ENCODE data around the gene OTOGL. TPM values are rescaled to one million over a fixed set of nuclear protein-coding genes. Genes with fewer than 3 reads are reported as not detected.

Gene OTOGL
- total and polyA plus RNA-seq, 4 experiments from 2014 or later: not detected

DNA sequence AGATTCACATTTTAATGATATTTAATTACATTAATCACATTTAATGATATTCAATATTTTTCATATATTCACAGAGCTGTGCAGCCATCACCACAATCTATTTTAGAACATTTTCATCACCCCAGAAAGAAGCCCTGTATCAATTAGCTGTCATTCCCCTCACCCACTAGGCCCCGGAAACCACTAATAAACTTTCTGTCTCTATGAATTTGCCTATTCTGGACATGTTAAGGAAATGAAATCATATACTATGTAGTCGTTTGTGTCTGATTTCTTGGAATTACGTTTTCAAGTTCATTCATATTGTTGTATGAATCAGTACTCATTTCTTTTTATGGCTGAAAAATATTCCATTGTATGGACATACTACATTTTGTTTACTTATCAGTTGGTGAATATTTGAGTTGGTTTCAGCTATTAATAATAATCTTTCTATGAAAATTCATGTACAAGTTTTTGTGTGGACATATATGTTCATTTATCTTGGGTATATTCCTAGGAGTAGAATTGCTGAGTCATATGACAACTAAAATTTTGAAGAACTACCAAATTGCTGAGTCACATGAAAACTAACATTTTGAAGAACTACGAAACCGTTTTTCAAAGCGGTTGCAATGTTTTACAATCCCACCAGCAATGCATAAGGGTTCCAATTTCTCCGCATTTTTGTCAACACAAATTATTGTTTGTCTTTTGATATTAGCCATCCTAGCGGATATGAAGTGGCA is 11.7 kb upstream of the OTOGL start:
- Histone ChIP-seq H3K4me3 (ENCODE audit: low read length in 2 of 2) (no peak overlapping the region), H3K27me3 (ENCODE audit: insufficient read depth, low read length) (no peaks in the 10 kb centered on the region), H3K4me1 (ENCODE audit: insufficient read depth, low read length) (peaks cover 19% of the 10 kb centered on the region), H3K9me3 (ENCODE audit: control insufficient read depth in 1 of 2, low read length in 2 of 2) (no peaks in the 10 kb centered on the region), H3K36me3 (ENCODE audit: insufficient read depth, low read length) (no peaks in the 10 kb centered on the region), H3K27ac (ENCODE audit: low read depth, low read length) (no peak overlapping the region)
- Mint-ChIP-seq H3K4me3 (no peak overlapping the region), H3K9me3 (peaks cover 3 to 26% (median 12%) of the 10 kb centered on the region in 8 donors), H3K36me3 (peaks cover 7 to 13% of the 10 kb centered on the region in 2 donors), H3K4me1 (peaks cover 13 to 20% (median 18%) of the 10 kb centered on the region in 4 donors), H3K27me3 (no peaks in the 10 kb centered on the region), H3K27ac (no peak overlapping the region)
- ChIA-PET POLR2A (ENCODE audit: partially characterized antibody) (no interaction called here), CTCF (ENCODE audit: partially characterized antibody) (no interaction called here)
- no peak for DNase-seq
- intact Hi-C loops (cut with micrococcal nuclease): loop anchor here (5.0 kb wide), 1 partner anchor 35 kb away; no protein-coding TSS in a partner anchor

DNA sequence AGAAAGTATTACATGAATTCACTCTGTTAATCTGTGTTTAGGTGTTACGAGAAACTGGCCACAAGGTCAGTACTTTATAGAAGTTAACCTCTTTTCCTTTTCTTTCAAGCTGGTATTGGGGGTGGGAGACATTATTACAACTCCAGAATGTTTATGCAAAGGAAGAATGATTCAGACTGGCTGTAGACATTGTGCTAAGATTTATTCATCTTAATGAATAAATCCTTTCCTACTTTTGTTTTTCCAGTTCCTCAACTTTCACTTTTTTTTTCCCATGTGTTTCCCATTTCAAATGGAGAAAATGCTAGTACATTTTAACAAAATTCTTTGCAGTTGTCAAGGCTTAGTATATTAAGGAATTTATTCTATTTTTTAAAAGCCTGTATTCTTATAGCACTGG is 1.3 kb downstream of the OTOGL start:
- CTCF ChIA-PET (ENCODE audit: partially characterized antibody): no interaction called here
- POLR2A ChIA-PET (ENCODE audit: partially characterized antibody): no interaction called here
- no peak for DNase-seq
- Histone ChIP-seq H3K4me3 (ENCODE audit: low read length in 2 of 2) (no peak overlapping the region), H3K27ac (ENCODE audit: low read depth, low read length) (no peak overlapping the region), H3K9me3 (ENCODE audit: control insufficient read depth in 1 of 2, low read length in 2 of 2) (no peaks in the 10 kb centered on the region), H3K36me3 (ENCODE audit: insufficient read depth, low read length) (no peaks in the 10 kb centered on the region), H3K27me3 (ENCODE audit: insufficient read depth, low read length) (no peaks in the 10 kb centered on the region), H3K4me1 (ENCODE audit: insufficient read depth, low read length) (no peaks in the 10 kb centered on the region)
- no peaks in the 10 kb centered on the region for H3K4me1 Mint-ChIP-seq
- peaks cover 0 to 1% of the 10 kb centered on the region in 2 donors for H3K27me3 Mint-ChIP-seq
- H3K27ac Mint-ChIP-seq: no peak overlapping the region
- intact Hi-C loops (cut with micrococcal nuclease): no loop called here
- H3K36me3 Mint-ChIP-seq: no peaks in the 10 kb centered on the region
- no peaks in the 10 kb centered on the region for H3K9me3 Mint-ChIP-seq
- no peak overlapping the region for H3K4me3 Mint-ChIP-seq

DNA sequence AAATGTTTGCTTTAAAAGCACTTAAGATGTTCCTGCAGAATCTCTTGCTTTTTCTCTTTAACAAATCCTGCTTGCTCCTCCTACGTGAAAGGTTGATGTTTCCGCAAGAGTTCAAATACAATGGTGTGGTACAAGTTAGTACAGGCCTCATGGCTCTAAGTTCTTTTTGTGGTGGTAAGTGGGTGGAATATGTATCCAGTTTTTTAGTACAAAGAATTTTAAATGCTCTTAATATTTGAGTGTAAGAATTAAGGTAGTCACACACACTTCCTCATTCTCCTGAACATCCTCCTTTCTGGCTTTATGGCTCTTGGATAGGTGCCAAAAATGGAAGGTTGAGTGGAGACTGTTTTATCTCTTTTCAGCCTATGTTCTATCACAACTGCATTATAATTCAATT is 1.8 kb downstream of the OTOGL start:
- H3K27ac ChIP-seq (ENCODE audit: low read depth, low read length): no peak overlapping the region
- POLR2A ChIA-PET (ENCODE audit: partially characterized antibody): no interaction called here
- no peak for DNase-seq
- Mint-ChIP-seq H3K27me3 (peaks cover 0 to 1% of the 10 kb centered on the region in 2 donors), H3K9me3 (no peaks in the 10 kb centered on the region), H3K27ac (no peak overlapping the region), H3K4me3 (no peak overlapping the region), H3K36me3 (no peaks in the 10 kb centered on the region), H3K4me1 (no peaks in the 10 kb centered on the region)
- CTCF ChIA-PET (ENCODE audit: partially characterized antibody): no interaction called here
- H3K9me3 ChIP-seq (ENCODE audit: control insufficient read depth in 1 of 2, low read length in 2 of 2): no peaks in the 10 kb centered on the region
- H3K36me3 ChIP-seq (ENCODE audit: insufficient read depth, low read length): no peaks in the 10 kb centered on the region
- intact Hi-C loops (cut with micrococcal nuclease): no loop called here
- no peak overlapping the region for H3K4me3 ChIP-seq (ENCODE audit: low read length in 2 of 2)
- no peaks in the 10 kb centered on the region for H3K27me3 ChIP-seq (ENCODE audit: insufficient read depth, low read length)
- H3K4me1 ChIP-seq (ENCODE audit: insufficient read depth, low read length): no peaks in the 10 kb centered on the region

DNA sequence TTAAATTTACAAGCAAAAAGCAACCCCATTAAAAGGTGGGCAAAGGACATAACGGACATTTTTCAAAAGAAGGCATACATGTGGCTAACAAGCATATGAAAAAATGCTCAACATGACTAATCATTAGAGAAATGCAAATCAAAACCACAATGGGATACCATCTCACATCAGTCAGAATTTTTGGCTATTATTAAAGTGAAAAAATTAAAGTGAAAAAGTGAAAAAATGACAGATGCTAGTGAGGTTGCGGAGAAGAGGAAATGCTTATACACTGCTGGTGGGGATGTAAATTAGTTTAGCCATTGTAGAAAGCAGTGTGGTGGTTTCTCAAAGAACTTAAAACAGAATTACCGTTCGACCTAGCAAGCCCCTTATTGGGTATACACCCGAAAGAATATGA is 7.9 kb downstream of the OTOGL start:
- peaks cover 0 to 2% (median 0%) of the 10 kb centered on the region in 8 donors for H3K9me3 Mint-ChIP-seq
- Histone ChIP-seq H3K27ac (ENCODE audit: low read depth, low read length) (no peak overlapping the region), H3K27me3 (ENCODE audit: insufficient read depth, low read length) (no peaks in the 10 kb centered on the region), H3K4me1 (ENCODE audit: insufficient read depth, low read length) (no peaks in the 10 kb centered on the region), H3K4me3 (ENCODE audit: low read length in 2 of 2) (no peak overlapping the region), H3K36me3 (ENCODE audit: insufficient read depth, low read length) (no peaks in the 10 kb centered on the region), H3K9me3 (ENCODE audit: control insufficient read depth in 1 of 2, low read length in 2 of 2) (no peaks in the 10 kb centered on the region)
- no peak overlapping the region for H3K27ac Mint-ChIP-seq
- H3K4me1 Mint-ChIP-seq: no peaks in the 10 kb centered on the region
- H3K27me3 Mint-ChIP-seq: peaks cover 0 to 1% of the 10 kb centered on the region in 2 donors
- intact Hi-C loops (cut with micrococcal nuclease): no loop called here
- no peak for DNase-seq
- ChIA-PET POLR2A (ENCODE audit: partially characterized antibody) (no interaction called here), CTCF (ENCODE audit: partially characterized antibody) (no interaction called here)
- H3K36me3 Mint-ChIP-seq: no peaks in the 10 kb centered on the region
- H3K4me3 Mint-ChIP-seq: no peak overlapping the region

DNA sequence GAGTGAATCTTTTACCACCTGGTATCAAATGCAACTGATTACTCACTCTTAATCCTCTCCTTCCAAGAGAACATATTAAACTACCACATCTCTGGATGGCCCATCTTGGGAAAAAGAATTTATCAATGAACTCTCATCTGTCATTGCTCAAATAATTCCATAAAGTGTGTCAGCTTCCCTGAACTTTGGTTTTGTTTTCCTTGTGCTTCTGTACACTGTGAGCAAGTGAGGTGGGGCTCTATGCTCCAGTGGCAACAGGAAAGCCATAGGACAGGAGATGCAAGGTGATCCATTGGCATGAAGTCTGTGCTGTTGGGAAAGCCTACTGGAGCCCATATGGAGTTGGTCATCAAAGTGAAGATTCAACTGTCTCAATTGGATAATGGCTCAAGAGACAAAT is 17.4 kb downstream of the OTOGL start:
- Histone ChIP-seq H3K4me3 (ENCODE audit: low read length in 2 of 2) (no peak overlapping the region), H3K4me1 (ENCODE audit: insufficient read depth, low read length) (no peaks in the 10 kb centered on the region), H3K27me3 (ENCODE audit: insufficient read depth, low read length) (no peaks in the 10 kb centered on the region), H3K36me3 (ENCODE audit: insufficient read depth, low read length) (no peaks in the 10 kb centered on the region), H3K9me3 (ENCODE audit: control insufficient read depth in 1 of 2, low read length in 2 of 2) (no peaks in the 10 kb centered on the region), H3K27ac (ENCODE audit: low read depth, low read length) (no peak overlapping the region)
- Mint-ChIP-seq H3K4me3 (no peak overlapping the region), H3K9me3 (peaks cover 0 to 18% (median 13%) of the 10 kb centered on the region in 8 donors), H3K27me3 (peaks cover 2 to 7% of the 10 kb centered on the region in 2 donors), H3K4me1 (no peaks in the 10 kb centered on the region), H3K27ac (no peak overlapping the region), H3K36me3 (peaks cover 4 to 12% of the 10 kb centered on the region in 2 donors)
- ChIA-PET CTCF (ENCODE audit: partially characterized antibody) (no interaction called here), POLR2A (ENCODE audit: partially characterized antibody) (no interaction called here)
- intact Hi-C loops (cut with micrococcal nuclease): loop anchor here (5.0 kb wide), 1 partner anchor 36 kb away; no protein-coding TSS in a partner anchor
- no peak for DNase-seq

DNA sequence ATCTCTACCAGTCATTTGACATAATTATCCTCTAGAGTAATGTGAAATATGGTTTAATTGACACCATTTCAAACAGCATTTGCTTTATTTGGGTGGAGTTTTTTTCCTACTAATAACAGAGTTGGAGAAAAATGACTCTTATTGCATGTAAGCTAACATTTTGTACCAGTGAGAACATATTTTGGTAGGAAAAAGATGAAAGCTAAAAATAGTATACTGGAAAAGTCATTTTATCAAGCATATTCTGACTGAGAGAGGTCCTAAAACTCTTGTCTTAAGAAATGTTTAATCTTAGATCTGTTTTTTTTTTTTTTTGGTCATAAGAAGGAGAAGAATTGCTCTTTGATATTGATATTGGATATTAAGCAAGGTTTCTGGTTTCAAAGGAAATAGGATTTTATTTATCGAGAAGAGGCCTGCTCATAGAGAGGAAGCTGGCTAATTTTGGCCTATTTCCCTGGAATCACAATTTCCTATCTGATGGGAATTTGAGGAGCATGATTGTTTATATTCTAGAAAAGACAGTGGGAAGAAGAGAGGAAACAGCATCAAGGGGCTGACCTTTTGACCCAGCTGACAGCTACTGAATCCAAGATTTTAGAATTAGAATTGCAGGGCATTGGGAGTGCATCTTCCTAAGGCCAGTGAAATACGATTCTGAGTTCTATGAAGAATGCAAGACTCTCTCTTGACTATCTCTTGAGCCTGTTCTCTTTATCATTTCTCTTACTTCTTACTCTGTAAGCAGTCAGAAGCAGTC is 19.4 kb downstream of the OTOGL start:
- H3K9me3 Mint-ChIP-seq: peaks cover 0 to 13% (median 5%) of the 10 kb centered on the region in 8 donors
- Histone ChIP-seq H3K4me1 (ENCODE audit: insufficient read depth, low read length) (no peaks in the 10 kb centered on the region), H3K27me3 (ENCODE audit: insufficient read depth, low read length) (no peaks in the 10 kb centered on the region), H3K27ac (ENCODE audit: low read depth, low read length) (no peak overlapping the region), H3K9me3 (ENCODE audit: control insufficient read depth in 1 of 2, low read length in 2 of 2) (no peaks in the 10 kb centered on the region), H3K4me3 (ENCODE audit: low read length in 2 of 2) (no peak overlapping the region), H3K36me3 (ENCODE audit: insufficient read depth, low read length) (no peaks in the 10 kb centered on the region)
- H3K27me3 Mint-ChIP-seq: peaks cover 2 to 7% of the 10 kb centered on the region in 2 donors
- no peak overlapping the region for H3K27ac Mint-ChIP-seq
- DNase-seq: no peak
- intact Hi-C loops (cut with micrococcal nuclease): loop anchor here (5.0 kb wide), 1 partner anchor 34 kb away; no protein-coding TSS in a partner anchor
- CTCF ChIA-PET (ENCODE audit: partially characterized antibody): interaction anchor here (0.9 to 1.0 kb wide), 2 partner anchors 10 to 68 kb away, joined by 3 read pairs; no protein-coding TSS in a partner anchor
- no peaks in the 10 kb centered on the region for H3K4me1 Mint-ChIP-seq
- no peak overlapping the region for H3K4me3 Mint-ChIP-seq
- POLR2A ChIA-PET (ENCODE audit: partially characterized antibody): no interaction called here
- H3K36me3 Mint-ChIP-seq: peaks cover 1 to 6% of the 10 kb centered on the region in 2 donors

DNA sequence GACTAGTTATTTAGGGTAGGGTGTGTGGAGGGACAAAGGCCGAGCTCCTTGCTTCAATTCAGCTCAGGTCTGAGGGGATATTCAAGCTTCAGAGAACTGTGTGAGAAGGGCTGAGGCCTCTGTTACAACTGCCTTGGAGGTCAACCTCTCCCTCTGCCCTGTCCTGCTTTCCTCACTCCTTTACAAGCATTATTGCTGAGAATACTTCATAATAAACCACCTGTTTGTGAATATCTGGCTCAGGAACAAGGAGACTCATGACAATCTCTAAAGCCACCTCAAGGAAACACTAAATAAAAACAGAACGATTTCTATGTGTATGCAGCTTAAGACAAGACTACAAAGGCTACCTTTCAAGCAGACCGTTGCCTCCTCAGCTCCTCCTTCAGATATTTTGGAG is 21.7 kb downstream of the OTOGL start:
- ChIA-PET CTCF (ENCODE audit: partially characterized antibody) (interaction anchor here (0.9 kb wide), 1 partner anchor 15 kb away, joined by 3 read pairs; no protein-coding TSS in a partner anchor), POLR2A (ENCODE audit: partially characterized antibody) (no interaction called here)
- Mint-ChIP-seq H3K36me3 (no peaks in the 10 kb centered on the region), H3K4me1 (no peaks in the 10 kb centered on the region), H3K27me3 (peaks cover 2 to 7% of the 10 kb centered on the region in 2 donors), H3K9me3 (peaks cover 0 to 3% (median 0%) of the 10 kb centered on the region in 8 donors), H3K27ac (peak overlapping the region in 1 of 7 donors; percentile 34), H3K4me3 (no peak overlapping the region)
- H3K36me3 ChIP-seq (ENCODE audit: insufficient read depth, low read length): no peaks in the 10 kb centered on the region
- no peaks in the 10 kb centered on the region for H3K9me3 ChIP-seq (ENCODE audit: control insufficient read depth in 1 of 2, low read length in 2 of 2)
- no peaks in the 10 kb centered on the region for H3K4me1 ChIP-seq (ENCODE audit: insufficient read depth, low read length)
- no peak for DNase-seq
- intact Hi-C loops (cut with micrococcal nuclease): loop anchor here (5.0 kb wide), 1 partner anchor 34 kb away; no protein-coding TSS in a partner anchor
- H3K4me3 ChIP-seq (ENCODE audit: low read length in 2 of 2): no peak overlapping the region
- no peaks in the 10 kb centered on the region for H3K27me3 ChIP-seq (ENCODE audit: insufficient read depth, low read length)
- H3K27ac ChIP-seq (ENCODE audit: low read depth, low read length): no peak overlapping the region
